Upper lobe of left lung (tissue), 6 donors: ENCODE measurements around the gene INO80E. TPM values are rescaled to one million over a fixed set of nuclear protein-coding genes. Genes with fewer than 3 reads are reported as not detected.

Experiments used
- ATAC-seq, 2 donors: fragments of 200-7000 bp; cut with Tn5 transposase; one replicate each; pipeline ENCODE4 v1.9.1; 2022; ENCODE audit warnings: mild to moderate bottlenecking in 2 of 2, moderate library complexity in 2 of 2; ENCODE audit not compliant: low FRiP score in 2 of 2
- DNase-seq, 2 donors: peaks; one replicate each; pipeline ENCODE4 v3.0.0-alpha.2; 2019 to 2020
- H3K27ac ChIP-seq, 4 donors: fragments of 200-600 bp; sonication (generic); one replicate each; pipeline ENCODE4 v1.5.1; 2016 to 2019
- H3K27me3 ChIP-seq, 4 donors: fragments of 200-600 bp; sonication (generic); one replicate each; pipeline ENCODE4 v1.5.1; 2017 to 2019
- H3K36me3 ChIP-seq, 4 donors: fragments of 200-600 bp; sonication (generic); one replicate each; pipeline ENCODE4 v1.5.1; 2016 to 2019
- H3K4me1 ChIP-seq, 4 donors: fragments of 200-600 bp; sonication (generic); one replicate each; pipeline ENCODE4 v1.5.1; 2018 to 2019
- H3K4me3 ChIP-seq, 4 donors: fragments of 200-600 bp; sonication (generic); one replicate each; pipeline ENCODE4 v1.5.1; 2017 to 2019; ENCODE audit warnings: mild to moderate bottlenecking in 2 of 4, moderate library complexity in 1 of 4
- H3K9me3 ChIP-seq, 4 donors: fragments of 200-600 bp; sonication (generic); one replicate each; pipeline ENCODE4 v1.5.1; 2018 to 2019
- CTCF ChIP-seq, 6 experiments: fragments of 450-650 bp in 4 of 6; fragments of 200-600 bp in 2 of 6; sonication (generic) in 2 of 6; IDR thresholded peaks; one replicate each; pipeline ENCODE4 v1.5.1; 2016 to 2019; ENCODE audit warnings: antibody characterized with exemption in 6 of 6
- EP300 ChIP-seq, 4 donors: sonication (generic); formaldehyde crosslinking; IDR thresholded peaks; one replicate each; pipeline ENCODE4 v1.5.1; 2017; ENCODE audit warnings: antibody characterized with exemption in 4 of 4, control low read depth in 2 of 4
- POLR2A ChIP-seq, 4 donors: fragments of 450-650 bp; IDR thresholded peaks; one replicate each; pipeline ENCODE4 v1.5.1; 2016 to 2017; ENCODE audit warnings: antibody characterized with exemption in 4 of 4, mild to moderate bottlenecking in 2 of 4
- POLR2AphosphoS5 ChIP-seq, 2 donors: sonication (generic); formaldehyde crosslinking; IDR thresholded peaks; one replicate each; pipeline ENCODE4 v1.5.1; 2017; ENCODE audit warnings: antibody characterized with exemption in 2 of 2
- WGBS, 2 donors: methylation state at CpG; one replicate each; pipeline ENCODE4 v1.1.5; 2017 to 2018; 5-methylcytosine and 5-hydroxymethylcytosine counted together
- total RNA-seq, 6 donors: library from RNA; depleted of rRNA in 4 of 6; stranded (reverse); fragments of >200 nt in 4 of 6; gene quantifications; one replicate each; pipeline versions ENCODE4 v1.1.0 to v1.2.1, GENCODE V29; 2016 to 2021
- donor health status: DM: no; HTN: no; CAD: no; lungs with moderate emphysema.
- donor health status: DM: no; HTN: yes; CAD: no; lungs with severe emphysema.

The INO80E gene
- total RNA-seq, 6 donors from 2014 or later, result 29.5 to 82.8 (median 55.7) TPM

GRCh38 chr16:30030011-30030685 is 34.1 kb downstream of the INO80E start:
- WGBS, 2 donors, result 22 to 27% methylated on average over 21 of the region's 23 CpGs
- DNase-seq (no peak), ATAC-seq (no peak)
- no peak overlapping the region for H3K4me3 ChIP-seq
- H3K36me3 ChIP-seq, result no peaks in the 10 kb centered on the region
- TF ChIP-seq EP300 (IDR thresholded peaks at IDR 0.05), result no peak
- peaks cover 3 to 16% (median 7%) of the 10 kb centered on the region in 4 donors for H3K4me1 ChIP-seq
- peaks cover 0 to 38% (median 22%) of the 10 kb centered on the region in 4 donors for H3K27me3 ChIP-seq
- no peak overlapping the region for H3K27ac ChIP-seq
- H3K9me3 ChIP-seq, result no peaks in the 10 kb centered on the region

- TF ChIP-seq POLR2AphosphoS5 (IDR thresholded peaks at IDR 0.05), result no peak
- no peak for TF ChIP-seq POLR2A (IDR thresholded peaks at IDR 0.05)
- TF ChIP-seq CTCF (IDR thresholded peaks at IDR 0.05), result no peak
- no peak for TF ChIP-seq EP300 (IDR thresholded peaks at IDR 0.05)
- Histone ChIP-seq H3K4me3 (no peak within 1 kb of the TSS), H3K4me1 (peaks cover 3 to 16% (median 7%) of the 10 kb centered on the region in 4 donors), H3K27ac (no peak within 1 kb of the TSS), H3K27me3 (peaks cover 0 to 38% (median 22%) of the 10 kb centered on the region in 4 donors), H3K9me3 (no peaks in the 10 kb centered on the region), H3K36me3 (no peaks in the 10 kb centered on the region)
- WGBS, 2 donors, result 0 to 2% methylated on average over 20 to 24 of the region's 27 CpGs
- DNase-seq, result peak in 1 of 2 donors; percentile 75
- ATAC-seq, result no peak
Measured at GRCh38 chr16:30030841-30031413, 34.9 kb downstream of the INO80E start, which contains the start of gene TLCD3B. Gene TLCD3B, minus strand, starts transcription at chr16:30031271. Its CDS starts 744 bp downstream, at chr16:30030527.

DNA sequence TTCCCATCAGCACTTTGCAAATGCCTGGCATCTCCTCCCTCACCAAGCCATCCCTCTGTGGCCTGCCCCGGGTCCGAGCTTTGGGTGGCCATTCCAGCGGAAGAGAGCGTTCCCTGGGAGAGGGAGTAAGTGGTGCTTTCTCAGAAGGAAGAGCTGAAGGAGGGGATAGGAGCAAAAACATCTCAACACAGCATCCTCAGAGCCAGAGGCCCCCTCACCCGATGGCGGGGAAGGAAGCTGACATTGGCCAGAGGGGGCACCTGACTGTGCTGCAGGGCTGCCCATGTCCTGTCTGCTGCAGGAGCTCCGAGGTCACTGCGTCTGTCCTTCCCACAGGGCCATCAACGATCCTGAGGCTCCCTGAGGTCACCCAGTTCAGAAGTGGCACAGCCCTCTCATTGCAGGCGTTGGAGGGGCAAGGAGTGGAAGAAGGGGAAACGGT is 35.5 kb downstream of the INO80E start:
- Histone ChIP-seq H3K9me3 (no peaks in the 10 kb centered on the region), H3K27me3 (peaks cover 0 to 38% (median 22%) of the 10 kb centered on the region in 4 donors), H3K27ac (no peak overlapping the region), H3K36me3 (no peaks in the 10 kb centered on the region), H3K4me1 (peaks cover 3 to 16% (median 7%) of the 10 kb centered on the region in 4 donors), H3K4me3 (no peak overlapping the region)
- WGBS, 2 donors, result 10 to 20% methylated on average over 7 to 9 of the region's 11 CpGs
- DNase-seq, result no peak
- no peak for ATAC-seq
- TF ChIP-seq POLR2A (IDR thresholded peaks at IDR 0.05) (no peak), EP300 (IDR thresholded peaks at IDR 0.05) (no peak), POLR2AphosphoS5 (IDR thresholded peaks at IDR 0.05) (no peak), CTCF (IDR thresholded peaks at IDR 0.05) (no peak)

DNA sequence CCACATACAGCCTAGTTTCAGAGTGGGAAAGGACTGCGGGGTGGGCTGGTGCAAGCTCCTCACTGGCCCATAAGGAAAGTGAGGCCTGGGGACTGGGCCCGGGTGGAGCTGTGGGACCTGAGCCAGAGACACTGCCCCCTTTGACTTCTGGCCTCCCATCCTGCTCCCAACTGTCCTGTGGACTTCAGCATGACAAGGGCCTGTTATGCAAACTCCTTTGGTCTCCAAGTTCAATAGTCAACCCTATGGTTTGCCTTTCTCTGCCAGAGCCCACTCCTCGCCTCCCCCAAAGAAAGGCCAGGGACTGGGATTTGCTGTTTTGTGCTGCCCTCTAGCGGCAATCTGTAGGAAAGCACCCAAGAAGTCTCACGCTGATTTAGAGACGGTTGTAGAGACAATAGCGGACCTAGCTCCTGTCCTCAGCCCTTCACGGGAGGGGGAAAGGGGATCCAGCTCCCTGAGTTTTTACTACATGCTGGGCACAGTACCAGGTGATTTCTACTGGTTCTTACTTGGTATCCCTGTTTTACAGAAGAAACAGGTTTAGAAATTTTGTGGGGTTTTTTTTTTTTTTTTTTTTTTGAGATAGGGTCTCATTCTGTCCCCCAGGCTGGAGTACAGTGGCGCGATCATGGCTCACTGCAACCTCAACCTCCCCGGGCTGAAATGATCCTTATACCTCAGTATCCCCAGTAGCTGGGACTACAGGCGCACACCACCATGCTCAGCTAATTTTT is 36.2 kb downstream of the INO80E start:
- Histone ChIP-seq H3K27me3 (peaks cover 0 to 38% (median 22%) of the 10 kb centered on the region in 4 donors), H3K9me3 (no peaks in the 10 kb centered on the region), H3K4me3 (no peak overlapping the region), H3K4me1 (peaks cover 3 to 16% (median 7%) of the 10 kb centered on the region in 4 donors), H3K36me3 (no peaks in the 10 kb centered on the region), H3K27ac (no peak overlapping the region)
- WGBS, 2 donors, result 27% methylated on average over 12 of the region's 12 CpGs
- peak in 1 of 2 donors; percentile 66 for ATAC-seq
- no peak for TF ChIP-seq POLR2A (IDR thresholded peaks at IDR 0.05)
- TF ChIP-seq POLR2AphosphoS5 (IDR thresholded peaks at IDR 0.05), result no peak
- no peak for TF ChIP-seq EP300 (IDR thresholded peaks at IDR 0.05)
- TF ChIP-seq CTCF (IDR thresholded peaks at IDR 0.05), result peak; percentile 45 to 65 (median 52)
- DNase-seq, result peak in 1 of 2 donors; percentile 33

- TF ChIP-seq EP300 (IDR thresholded peaks at IDR 0.05), result no peak
- TF ChIP-seq POLR2AphosphoS5 (IDR thresholded peaks at IDR 0.05), result no peak
- TF ChIP-seq CTCF (IDR thresholded peaks at IDR 0.05), result no peak
- no peak for TF ChIP-seq POLR2A (IDR thresholded peaks at IDR 0.05)
- DNase-seq, result no peak
- Histone ChIP-seq H3K36me3 (no peaks in the 10 kb centered on the region), H3K4me3 (no peak overlapping the region), H3K4me1 (peaks cover 3 to 16% (median 7%) of the 10 kb centered on the region in 4 donors), H3K27me3 (peaks cover 0 to 38% (median 22%) of the 10 kb centered on the region in 4 donors), H3K9me3 (no peaks in the 10 kb centered on the region), H3K27ac (no peak overlapping the region)
- ATAC-seq, result no peak
- WGBS, 2 donors, result 80 to 81% methylated on average over 7 of the region's 7 CpGs
Measured at GRCh38 chr16:30033270-30033669, 37.2 kb downstream of the INO80E start.
